ENCODE measurements around the gene TARS3. TPM values are rescaled to one million over a fixed set of nuclear protein-coding genes. Genes with fewer than 3 reads are reported as not detected.

TARS3 gene
- total and polyA plus RNA-seq, 8 donors = 9.3 to 30.2 (median 26.1) TPM

DNA sequence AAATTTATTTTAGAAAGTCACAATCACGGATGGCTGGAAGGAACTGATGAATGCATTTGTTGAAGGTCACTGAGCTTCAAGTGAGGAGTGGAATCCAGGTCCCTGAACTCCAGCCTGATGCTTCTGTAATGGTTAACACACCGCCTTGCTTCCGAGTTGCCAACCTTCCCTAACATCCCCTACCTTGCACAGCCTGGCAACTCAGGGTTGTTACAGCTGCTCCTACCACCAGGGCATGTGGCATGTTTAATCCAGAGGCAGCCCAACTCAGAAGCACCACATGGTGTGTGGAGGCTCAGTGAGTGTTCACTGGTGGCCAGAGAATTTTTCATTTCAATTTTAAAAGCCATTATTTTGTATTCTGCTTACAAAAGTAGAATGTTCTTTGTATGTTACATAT is 77.0 kb downstream of the TARS3 start:
- no peak for ATAC-seq
- intact Hi-C loops (cut with DNase I) = no loop called here
- peaks cover 0 to 66% of the 10 kb centered on the region in 2 donors for H3K36me3 ChIP-seq
- no peak for DNase-seq
- H3K4me3 ChIP-seq = no peak overlapping the region
- no peaks in the 10 kb centered on the region for H3K27me3 ChIP-seq
- peaks cover 14 to 37% of the 10 kb centered on the region in 2 donors for H3K4me1 ChIP-seq
- no peaks in the 10 kb centered on the region for H3K9me3 ChIP-seq
- TF ChIP-seq CTCF (IDR thresholded peaks at IDR 0.05) = no peak
- no peak overlapping the region for H3K27ac ChIP-seq

- Histone ChIP-seq H3K36me3 (peaks cover 0 to 70% of the 10 kb centered on the region in 2 donors), H3K9me3 (no peaks in the 10 kb centered on the region), H3K4me1 (peaks cover 15 to 43% of the 10 kb centered on the region in 2 donors), H3K4me3 (no peak overlapping the region), H3K27ac (no peak overlapping the region), H3K27me3 (no peaks in the 10 kb centered on the region)
- DNase-seq = no peak
- intact Hi-C loops (cut with DNase I) = no loop called here
- no peak for TF ChIP-seq CTCF (IDR thresholded peaks at IDR 0.05)
- ATAC-seq = no peak
Observed at GRCh38 chr15:101646672-101647071, 77.6 kb downstream of the TARS3 start.

- Histone ChIP-seq H3K27ac (peak overlapping the region; percentile 49 to 77), H3K4me1 (peaks cover 5 to 26% of the 10 kb centered on the region in 2 donors), H3K9me3 (no peaks in the 10 kb centered on the region), H3K4me3 (no peak overlapping the region), H3K36me3 (peaks cover 0 to 76% of the 10 kb centered on the region in 2 donors), H3K27me3 (no peaks in the 10 kb centered on the region)
- no peak for TF ChIP-seq CTCF (IDR thresholded peaks at IDR 0.05)
- ATAC-seq = no peak
- intact Hi-C loops (cut with DNase I) = no loop called here
- no peak for DNase-seq
Observed at GRCh38 chr15:101642361-101642760, 81.9 kb downstream of the TARS3 start.

DNA sequence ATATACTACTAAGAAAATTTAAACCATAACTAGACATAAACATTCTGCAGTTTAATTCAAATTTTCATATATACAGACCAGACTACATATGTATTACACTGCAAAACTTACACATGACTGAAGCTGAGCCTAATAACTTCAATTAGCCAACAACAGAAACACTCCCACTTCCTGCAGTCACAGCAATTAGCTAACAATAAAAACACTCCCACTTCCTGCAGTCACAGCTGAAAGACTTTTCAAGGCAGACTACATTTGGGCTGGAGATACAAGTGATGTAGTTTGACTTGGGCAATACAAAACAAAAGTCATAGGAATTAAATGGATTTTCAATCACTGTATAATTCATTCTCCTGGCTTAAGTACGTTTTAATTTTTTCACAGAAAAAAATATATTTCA is 82.4 kb downstream of the TARS3 start:
- Histone ChIP-seq H3K27ac (peak overlapping the region; percentile 49 to 77), H3K27me3 (no peaks in the 10 kb centered on the region), H3K36me3 (peaks cover 0 to 71% of the 10 kb centered on the region in 2 donors), H3K9me3 (no peaks in the 10 kb centered on the region), H3K4me3 (no peak overlapping the region), H3K4me1 (peaks cover 5 to 26% of the 10 kb centered on the region in 2 donors)
- TF ChIP-seq CTCF (IDR thresholded peaks at IDR 0.05) = no peak
- peak; percentile 72 for ATAC-seq
- peak in 1 of 4 donors; percentile 46 for DNase-seq
- intact Hi-C loops (cut with DNase I) = no loop called here

- Histone ChIP-seq H3K4me3 (no peak overlapping the region), H3K9me3 (no peaks in the 10 kb centered on the region), H3K4me1 (peaks cover 5 to 26% of the 10 kb centered on the region in 2 donors), H3K27me3 (no peaks in the 10 kb centered on the region), H3K27ac (peak overlapping the region; percentile 33 to 77), H3K36me3 (peaks cover 0 to 64% of the 10 kb centered on the region in 2 donors)
- peak; percentile 88 for ATAC-seq
- DNase-seq = peak in 3 of 4 donors; percentile 52 to 84 (median 71)
- peak; percentile 85 to 88 for TF ChIP-seq CTCF (IDR thresholded peaks at IDR 0.05)
- intact Hi-C loops (cut with DNase I) = no loop called here
Observed at GRCh38 chr15:101641129-101641764, 83.0 kb downstream of the TARS3 start.

All from left lung (tissue), 10 donors.